Naive B cell (primary cell): ENCODE data around the gene GNA14. TPM values are rescaled to one million over a fixed set of nuclear protein-coding genes. Genes with fewer than 3 reads are reported as not detected.
A peak's percentile ranks its signal among the peaks of the same experiment; 100 is the strongest.
"Not testable (repeated sequence)": the region's sequence is repeated elsewhere in the genome, so short reads cannot be mapped to it uniquely, and the experiment has no call there.

ENCODE experiments used
- ATAC-seq, 2 donors: fragments of 150-1000 bp; cut with Tn5 transposase; 2 replicates each; pipeline ENCODE4 v1.10.0; 2021; ENCODE audit warnings: low read depth in 2 of 2, mild to moderate bottlenecking in 2 of 2, moderate library complexity in 2 of 2
- DNase-seq: peaks from one replicate; pipeline ENCODE4 v3.0.0; 2022
- H3K27ac Mint-ChIP-seq, 6 donors: one replicate each; pipeline ENCODE4 v1.8.0; 2020 to 2022; ENCODE audit warnings: mild to moderate bottlenecking in 6 of 6, mixed read lengths in 6 of 6, moderate library complexity in 5 of 6, inconsistent platforms in 2 of 6
- H3K27me3 Mint-ChIP-seq, 3 donors: one replicate each; pipeline ENCODE4 v1.8.0; 2021 to 2022; ENCODE audit warnings: mixed read lengths in 3 of 3, mild to moderate bottlenecking in 1 of 3
- H3K36me3 Mint-ChIP-seq, 2 donors: one replicate each; pipeline ENCODE4 v1.8.0; 2020 to 2022; ENCODE audit warnings: mixed read lengths in 2 of 2, inconsistent platforms in 1 of 2, mild to moderate bottlenecking in 1 of 2
- H3K4me1 Mint-ChIP-seq, 3 donors: one replicate each; pipeline ENCODE4 v1.8.0; 2020 to 2022; ENCODE audit warnings: mixed read lengths in 3 of 3, inconsistent platforms in 1 of 3, mild to moderate bottlenecking in 1 of 3, moderate library complexity in 1 of 3
- H3K4me3 Mint-ChIP-seq, 8 donors: one replicate each; pipeline ENCODE4 v1.8.0; 2020 to 2022; ENCODE audit warnings: mild to moderate bottlenecking in 8 of 8, mixed read lengths in 8 of 8, moderate library complexity in 8 of 8, inconsistent platforms in 2 of 8
- H3K9me3 Mint-ChIP-seq, 7 donors: one replicate each; pipeline ENCODE4 v1.8.0; 2020 to 2022; ENCODE audit warnings: mixed read lengths in 7 of 7, mild to moderate bottlenecking in 5 of 7, inconsistent platforms in 2 of 7, moderate library complexity in 1 of 7
- polyA plus RNA-seq, 6 donors: library from polyadenylated mRNA; unstranded; fragments of 300-500 nt; fragmentation: Illumina TruSeq; gene quantifications; one replicate each; pipeline ENCODE4 v1.2.3, GENCODE V29; 2021; ENCODE audit warnings: low read depth in 6 of 6

The GNA14 gene
- polyA plus RNA-seq: not detected

DNA sequence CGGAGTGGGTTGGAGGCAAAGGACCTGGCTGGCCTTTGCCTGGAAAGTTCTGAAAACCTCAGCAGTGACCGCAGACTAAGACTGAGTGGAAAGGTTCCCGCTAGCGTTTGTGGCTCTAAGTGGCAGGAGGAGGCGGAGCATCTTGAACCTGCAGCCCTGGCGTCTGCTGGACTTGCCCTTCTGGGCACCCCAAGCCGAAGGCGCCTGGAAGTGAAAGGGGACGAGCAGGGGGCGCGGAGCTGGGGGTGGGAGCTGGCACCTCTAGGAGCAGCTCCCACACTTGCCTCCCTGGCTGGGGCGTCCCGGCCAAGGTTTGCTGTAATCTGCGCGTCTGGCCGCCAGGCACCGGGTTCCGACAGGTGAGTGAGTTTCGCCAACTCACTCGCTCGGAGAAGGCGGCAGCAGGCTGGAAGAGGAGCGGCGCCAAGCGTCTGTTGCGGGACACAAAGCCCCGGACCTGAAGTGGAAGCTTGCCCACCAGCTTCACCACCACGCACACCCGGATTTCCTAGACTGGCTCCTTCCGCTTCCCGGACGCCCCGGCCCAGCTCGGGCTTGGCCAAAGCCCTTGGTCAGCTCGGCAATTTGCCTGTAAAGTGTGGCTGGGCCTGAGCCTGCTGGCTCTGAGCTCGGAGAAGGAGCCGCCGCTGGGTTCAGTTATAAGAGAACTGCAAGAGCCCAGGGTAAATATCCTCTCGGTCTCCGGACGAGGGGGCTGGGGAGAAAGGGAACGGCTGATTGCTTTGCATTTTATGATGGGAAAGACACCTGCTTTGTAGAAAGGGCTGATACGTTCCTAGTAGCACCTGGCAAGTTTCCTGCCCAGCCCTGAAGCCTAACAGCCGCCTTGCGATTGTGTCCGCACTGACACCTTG, at the start of gene GNA14:
Gene GNA14 (minus strand): TSS at position 89 of the 875 bp plus-strand sequence. CDS start 529 bp downstream, outside the sequence.
- Mint-ChIP-seq H3K4me3 (peak within 1 kb of the TSS; percentile 40 to 74 (median 66)), H3K27me3 (peaks cover 41 to 62% (median 46%) of the 10 kb centered on the region in 3 donors), H3K4me1 (peaks cover 10 to 20% (median 16%) of the 10 kb centered on the region in 3 donors), H3K36me3 (no peaks in the 10 kb centered on the region), H3K9me3 (no peaks in the 10 kb centered on the region), H3K27ac (no peak within 1 kb of the TSS)
- ATAC-seq: no peak
- DNase-seq: no peak

DNA sequence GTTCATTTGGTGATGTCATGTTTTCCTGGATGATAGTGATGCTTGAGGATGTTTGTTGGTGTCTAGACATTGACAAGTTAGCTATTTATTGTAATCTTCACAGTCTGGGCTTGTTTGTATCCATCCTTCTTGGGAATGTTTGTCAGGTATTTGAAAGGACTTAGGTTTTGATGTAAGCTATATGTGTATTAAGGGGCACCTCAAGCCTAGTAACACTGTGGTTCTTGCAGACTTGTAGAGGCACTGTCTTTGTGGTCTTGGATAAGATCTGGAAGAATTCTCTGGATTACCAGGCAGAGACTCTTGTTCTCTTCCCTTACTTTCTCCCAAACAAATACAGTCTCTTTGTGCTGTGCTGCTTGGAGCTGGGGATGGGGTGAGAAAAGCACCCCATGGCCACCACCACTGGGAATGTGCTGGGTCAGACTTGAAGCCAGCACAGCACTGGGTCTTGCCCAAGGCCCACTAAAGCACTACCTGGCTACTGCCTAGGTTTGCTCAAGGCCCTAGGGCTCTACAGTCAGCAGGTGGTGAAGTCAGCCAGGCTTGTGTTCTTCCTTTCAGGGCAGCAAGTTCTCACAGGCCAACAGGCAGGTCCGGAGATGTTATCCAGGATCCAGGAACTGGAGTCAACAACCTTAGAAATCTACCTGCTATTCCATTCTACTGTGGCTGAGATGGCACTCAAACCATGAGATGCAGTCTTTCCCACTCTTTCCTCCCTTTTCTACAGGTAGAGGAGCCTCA, 49.3 kb upstream of the GNA14 start:
- DNase-seq: no peak
- no peak for ATAC-seq
- no peaks in the 10 kb centered on the region for H3K36me3 Mint-ChIP-seq
- H3K4me3 Mint-ChIP-seq: no peak overlapping the region
- H3K27me3 Mint-ChIP-seq: peaks cover 0 to 4% (median 0%) of the 10 kb centered on the region in 3 donors
- H3K4me1 Mint-ChIP-seq: no peaks in the 10 kb centered on the region
- peaks cover 0 to 16% (median 2%) of the 10 kb centered on the region in 7 donors for H3K9me3 Mint-ChIP-seq
- no peak overlapping the region for H3K27ac Mint-ChIP-seq

DNA sequence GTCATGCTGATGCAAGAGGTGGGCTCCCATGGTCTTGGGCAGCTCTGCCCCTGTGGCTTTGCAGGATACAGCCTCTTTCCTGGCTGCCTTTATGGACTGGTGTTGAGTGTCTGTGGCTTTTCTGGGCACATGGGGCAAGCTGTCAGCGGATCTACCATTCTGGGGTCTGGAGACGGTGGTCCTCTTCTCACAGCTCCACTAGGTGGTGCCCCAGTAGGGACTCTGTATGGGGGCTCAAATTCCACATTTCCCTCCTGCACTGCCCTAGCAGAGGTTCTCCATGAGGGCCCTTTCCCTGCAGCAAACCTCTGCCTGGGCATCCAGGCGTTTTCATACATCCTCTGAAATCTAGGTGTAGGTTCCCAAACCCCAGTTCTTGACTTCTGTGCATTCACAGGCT, 42.6 kb upstream of the GNA14 start:
- not testable (repeated sequence) for H3K4me1 Mint-ChIP-seq, ATAC-seq, DNase-seq, H3K27ac Mint-ChIP-seq, H3K4me3 Mint-ChIP-seq, H3K36me3 Mint-ChIP-seq
- Mint-ChIP-seq H3K9me3 (peaks cover 4 to 13% (median 6%) of the 10 kb centered on the region in 7 donors), H3K27me3 (peaks cover 0 to 18% (median 4%) of the 10 kb centered on the region in 3 donors)

DNA sequence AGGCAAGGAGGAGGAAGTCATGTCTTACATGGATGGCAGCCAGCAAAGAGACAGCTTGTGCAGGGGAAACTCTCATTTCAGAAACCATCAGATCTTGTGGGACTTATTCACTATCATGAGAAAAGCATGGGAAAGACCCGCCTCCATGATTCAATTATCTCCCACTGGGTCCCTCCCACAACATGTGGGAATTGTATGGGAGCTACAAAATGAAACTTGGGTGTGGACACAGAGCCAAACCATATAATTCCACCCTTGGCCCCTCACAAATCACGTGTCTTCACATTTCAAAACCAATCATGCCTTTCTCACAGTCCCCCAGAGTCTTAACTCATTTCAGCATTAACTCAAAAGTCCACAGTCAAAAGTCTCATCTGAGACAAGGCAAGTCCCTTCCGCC, 42.0 kb upstream of the GNA14 start:
- not testable (repeated sequence) for H3K36me3 Mint-ChIP-seq, H3K4me1 Mint-ChIP-seq, H3K9me3 Mint-ChIP-seq, H3K27ac Mint-ChIP-seq, DNase-seq, H3K4me3 Mint-ChIP-seq, ATAC-seq
- H3K27me3 Mint-ChIP-seq: peaks cover 0 to 18% (median 4%) of the 10 kb centered on the region in 3 donors

DNA sequence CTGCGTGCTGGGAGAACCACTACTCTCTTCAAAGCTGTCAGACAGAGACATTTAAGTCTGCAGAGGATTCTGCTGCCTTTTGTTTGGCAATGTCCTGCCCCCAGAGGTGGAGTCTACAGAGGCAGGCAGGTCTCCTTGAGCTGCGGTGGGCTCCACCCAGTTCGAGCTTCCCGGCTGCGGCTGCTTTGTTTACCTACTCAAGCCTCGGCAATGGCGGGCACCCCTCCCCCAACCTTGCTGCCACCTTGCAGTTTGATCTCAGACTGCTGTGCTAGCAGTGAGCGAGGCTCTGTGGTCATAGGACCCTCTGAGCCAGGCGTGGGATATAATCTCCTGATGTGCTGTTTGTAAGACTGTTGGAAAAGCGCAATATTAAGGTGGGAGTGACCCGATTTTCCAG, 39.6 kb upstream of the GNA14 start:
- not testable (repeated sequence) for DNase-seq, H3K27ac Mint-ChIP-seq

DNA sequence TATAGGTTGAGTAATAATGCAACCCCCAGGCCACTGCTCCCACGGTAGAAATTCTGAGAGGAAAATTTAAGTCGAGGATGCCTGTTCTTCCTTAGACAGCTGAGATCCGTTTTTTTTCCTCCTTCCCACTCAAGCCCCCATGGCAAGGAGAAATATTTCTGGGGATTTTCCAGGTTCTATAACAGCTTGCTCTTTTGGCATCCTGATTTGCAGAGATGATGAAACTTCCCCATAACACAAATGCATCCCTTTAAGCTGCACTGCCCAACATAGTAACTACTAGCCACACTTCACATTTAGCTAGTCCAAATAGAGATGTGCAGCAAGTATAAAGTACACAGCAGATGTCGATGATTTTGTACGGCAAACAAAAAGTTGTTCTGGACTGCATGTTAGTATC, 32.5 kb upstream of the GNA14 start:
- no peak overlapping the region for H3K4me3 Mint-ChIP-seq
- no peak overlapping the region for H3K27ac Mint-ChIP-seq

More for the DNA sequence above, 39.6 kb upstream of the GNA14 start:
- H3K4me1 Mint-ChIP-seq, H3K4me3 Mint-ChIP-seq, H3K36me3 Mint-ChIP-seq, ATAC-seq: not testable (repeated sequence)
- Mint-ChIP-seq H3K27me3 (peaks cover 0 to 18% (median 4%) of the 10 kb centered on the region in 3 donors), H3K9me3 (peaks cover 5 to 12% (median 8%) of the 10 kb centered on the region in 7 donors)

DNA sequence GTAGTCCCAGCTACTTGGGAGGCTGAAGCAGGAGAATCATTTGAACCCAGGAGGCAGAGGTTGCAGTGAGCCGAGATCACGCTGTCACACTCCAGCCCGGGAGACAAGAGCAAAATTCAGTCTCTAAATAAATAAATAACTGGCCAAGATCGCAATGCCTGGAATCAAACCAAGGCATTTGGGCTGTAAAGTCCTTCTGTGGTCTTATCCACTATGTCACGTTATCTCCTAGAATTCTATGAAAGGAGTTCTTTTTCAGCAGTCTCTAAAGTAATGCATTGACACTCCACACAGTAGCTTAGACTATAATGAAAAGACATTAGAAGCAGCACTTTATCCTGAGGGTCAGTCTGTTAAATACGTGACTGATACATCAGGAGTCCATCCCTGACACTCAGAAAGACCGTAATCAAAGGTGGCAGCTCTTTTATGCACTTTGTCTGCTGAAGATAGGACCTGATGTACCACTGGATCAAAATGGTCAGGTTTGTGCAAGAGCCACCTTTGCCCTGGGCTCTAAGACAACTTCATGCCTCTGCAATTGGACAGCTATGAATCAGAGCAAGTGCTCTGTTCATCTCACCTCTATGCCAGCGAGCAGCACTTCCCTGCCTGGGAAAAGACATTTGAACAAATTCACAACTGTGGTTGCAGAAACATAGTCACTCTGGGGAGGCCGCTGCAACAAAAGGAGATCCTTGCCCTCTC, 31.7 kb upstream of the GNA14 start:
- no peak overlapping the region for H3K4me3 Mint-ChIP-seq
- H3K9me3 Mint-ChIP-seq: peaks cover 0 to 5% (median 2%) of the 10 kb centered on the region in 7 donors
- H3K36me3 Mint-ChIP-seq: no peaks in the 10 kb centered on the region
- no peaks in the 10 kb centered on the region for H3K4me1 Mint-ChIP-seq
- ATAC-seq (no peak), DNase-seq (no peak)
- no peaks in the 10 kb centered on the region for H3K27me3 Mint-ChIP-seq
- H3K27ac Mint-ChIP-seq: no peak overlapping the region

More for the DNA sequence above, 32.5 kb upstream of the GNA14 start:
- no peaks in the 10 kb centered on the region for H3K27me3 Mint-ChIP-seq
- no peaks in the 10 kb centered on the region for H3K4me1 Mint-ChIP-seq
- H3K9me3 Mint-ChIP-seq: peaks cover 0 to 5% (median 2%) of the 10 kb centered on the region in 7 donors
- ATAC-seq: no peak
- no peaks in the 10 kb centered on the region for H3K36me3 Mint-ChIP-seq
- no peak for DNase-seq

DNA sequence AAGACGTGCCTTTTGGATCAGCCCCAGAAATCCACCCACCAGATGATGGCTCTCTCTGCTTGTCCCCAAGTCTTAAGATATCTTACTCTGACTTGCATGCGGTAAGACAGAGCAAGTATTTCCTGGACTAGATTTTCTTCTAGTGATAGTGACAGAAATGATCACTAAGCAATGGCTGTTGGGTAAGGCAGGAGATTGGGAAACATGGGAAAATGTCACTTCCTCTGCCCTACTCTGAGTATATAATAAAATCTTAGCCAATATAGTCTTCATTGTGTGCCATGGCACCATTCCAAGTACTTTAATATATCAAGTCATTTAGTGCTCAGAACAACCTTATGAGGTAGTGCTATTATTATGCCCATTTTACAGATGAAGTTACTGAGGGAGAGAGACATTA, 31.0 kb upstream of the GNA14 start:
- H3K27me3 Mint-ChIP-seq: no peaks in the 10 kb centered on the region
- ATAC-seq (no peak), DNase-seq (no peak)
- no peaks in the 10 kb centered on the region for H3K36me3 Mint-ChIP-seq
- no peak overlapping the region for H3K4me3 Mint-ChIP-seq
- H3K27ac Mint-ChIP-seq: no peak overlapping the region
- H3K9me3 Mint-ChIP-seq: peaks cover 0 to 5% (median 2%) of the 10 kb centered on the region in 7 donors
- no peaks in the 10 kb centered on the region for H3K4me1 Mint-ChIP-seq

DNA sequence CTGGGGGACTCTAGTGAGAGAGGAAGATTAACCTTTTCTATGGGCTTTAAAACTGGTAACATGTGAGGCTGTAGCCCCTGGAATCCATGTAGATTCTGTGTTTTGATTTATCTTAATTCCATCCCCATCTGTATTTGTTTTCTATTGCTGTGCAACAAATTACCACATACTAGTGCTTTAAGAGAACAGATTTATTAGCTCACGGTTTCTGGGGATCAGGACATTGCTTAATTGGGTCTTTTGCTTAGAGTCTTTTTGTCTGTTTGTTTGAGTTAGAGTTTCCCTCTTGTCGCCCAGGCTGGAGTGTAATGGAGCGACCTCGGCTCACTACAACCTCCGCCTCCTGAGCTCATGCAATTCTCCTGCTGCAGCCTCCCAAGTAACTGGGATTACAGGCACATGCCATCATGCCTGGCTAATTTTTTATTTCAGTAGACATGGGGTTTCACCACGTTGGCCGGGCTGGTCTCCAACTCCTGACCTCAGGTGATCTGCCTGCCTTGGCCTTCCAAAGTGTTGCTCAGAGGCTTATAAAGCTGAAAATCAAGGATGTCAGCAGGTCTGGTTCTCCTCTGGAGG, 29.9 kb upstream of the GNA14 start:
- Mint-ChIP-seq H3K27ac (no peak overlapping the region), H3K27me3 (no peaks in the 10 kb centered on the region)

DNA sequence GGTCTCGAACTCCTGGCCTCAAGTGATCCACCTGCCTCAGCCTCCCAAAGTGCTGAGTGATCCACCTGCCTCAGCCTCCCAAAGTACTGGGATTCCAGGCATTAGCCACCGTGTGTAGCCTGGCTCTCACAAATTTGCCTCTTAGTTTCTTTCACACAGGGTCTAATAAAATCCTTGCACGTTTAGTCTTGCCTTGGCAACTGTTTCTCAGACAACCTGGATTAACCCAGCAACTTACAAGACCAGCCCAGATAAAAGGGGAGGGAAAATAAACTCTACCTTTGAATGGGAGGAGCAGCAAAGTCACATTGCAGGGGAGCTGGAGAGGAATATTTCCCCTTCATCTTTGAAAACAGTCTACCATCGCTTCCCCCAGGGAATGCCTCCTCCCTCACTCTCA, 29.3 kb upstream of the GNA14 start:
- Mint-ChIP-seq H3K27ac (peak overlapping the region in 1 of 6 donors; percentile 28), H3K27me3 (no peaks in the 10 kb centered on the region), H3K36me3 (no peaks in the 10 kb centered on the region), H3K4me3 (no peak overlapping the region), H3K9me3 (no peaks in the 10 kb centered on the region), H3K4me1 (no peaks in the 10 kb centered on the region)
- ATAC-seq: no peak
- no peak for DNase-seq

More for the DNA sequence above, 29.9 kb upstream of the GNA14 start:
- no peak for ATAC-seq
- peak overlapping the region in 1 of 8 donors; percentile 29 for H3K4me3 Mint-ChIP-seq
- no peaks in the 10 kb centered on the region for H3K4me1 Mint-ChIP-seq
- no peaks in the 10 kb centered on the region for H3K36me3 Mint-ChIP-seq
- DNase-seq: no peak
- H3K9me3 Mint-ChIP-seq: no peaks in the 10 kb centered on the region

DNA sequence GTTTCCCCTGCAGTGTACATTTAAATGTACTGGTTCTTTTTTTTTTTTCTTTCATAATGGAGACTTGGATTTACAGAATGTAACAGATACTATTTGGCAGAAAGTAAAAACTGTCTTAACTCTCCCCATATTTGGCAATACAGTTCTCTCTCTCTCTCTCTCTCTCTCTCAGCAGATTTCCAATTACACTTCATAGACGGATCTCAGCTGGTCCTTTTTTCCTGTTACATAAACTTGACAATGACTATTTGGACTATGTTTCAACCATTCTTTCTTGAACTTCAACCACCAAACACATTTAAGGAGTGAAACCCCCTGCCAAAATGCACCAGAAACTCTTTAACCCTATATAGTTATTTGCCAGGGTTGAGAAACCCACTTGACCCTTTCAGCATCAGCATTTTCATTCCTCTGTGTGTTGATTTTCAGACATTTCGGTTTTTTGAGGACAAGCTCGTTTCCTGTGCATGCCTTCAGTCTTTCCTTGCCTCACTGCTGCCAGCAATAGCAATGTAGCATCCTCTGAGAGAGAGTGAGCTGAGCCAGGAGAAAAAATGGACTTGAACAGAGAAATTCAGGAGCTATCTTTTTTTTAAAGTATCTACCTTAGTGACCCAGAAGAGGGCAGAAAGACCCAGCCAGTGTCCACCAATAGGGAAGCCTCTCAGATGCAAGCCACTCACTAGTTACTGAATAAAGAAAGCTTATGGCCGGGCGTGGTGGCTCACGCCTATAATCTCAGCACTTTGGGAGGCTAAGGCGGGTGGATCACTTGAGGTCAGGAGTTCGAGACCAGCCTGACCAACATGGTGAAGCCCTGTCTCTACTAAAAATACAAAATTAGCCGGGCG, 26.0 kb upstream of the GNA14 start:
- Mint-ChIP-seq H3K36me3 (no peaks in the 10 kb centered on the region), H3K4me1 (no peaks in the 10 kb centered on the region), H3K27ac (no peak overlapping the region), H3K9me3 (no peaks in the 10 kb centered on the region), H3K27me3 (peaks cover 0 to 3% (median 0%) of the 10 kb centered on the region in 3 donors), H3K4me3 (no peak overlapping the region)
- DNase-seq: no peak
- no peak for ATAC-seq

DNA sequence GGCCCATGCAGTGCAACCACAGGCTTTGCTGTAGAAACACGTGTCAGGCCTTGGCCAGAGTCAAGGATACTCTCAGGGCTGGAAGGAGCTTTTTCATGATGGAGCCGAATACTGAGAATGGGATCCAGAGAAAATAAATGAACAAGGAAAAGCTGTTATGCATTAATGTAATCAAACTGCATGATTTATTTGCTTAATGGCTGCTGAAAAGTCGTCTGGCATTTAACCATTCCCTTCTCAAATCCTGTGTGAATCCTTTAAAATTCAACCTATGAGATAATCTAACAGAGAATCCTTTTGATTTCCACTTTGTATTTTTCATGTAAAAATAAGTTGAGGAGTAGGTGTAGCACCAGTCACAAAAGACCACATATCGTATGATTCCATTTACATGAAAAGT, 24.1 kb upstream of the GNA14 start:
- DNase-seq: no peak
- ATAC-seq: no peak
- Mint-ChIP-seq H3K27ac (peak overlapping the region in 1 of 6 donors; percentile 45), H3K9me3 (peaks cover 0 to 7% (median 0%) of the 10 kb centered on the region in 7 donors), H3K27me3 (peaks cover 0 to 6% (median 0%) of the 10 kb centered on the region in 3 donors), H3K4me1 (no peaks in the 10 kb centered on the region), H3K36me3 (no peaks in the 10 kb centered on the region), H3K4me3 (no peak overlapping the region)
